Glomerular endothelial cell (primary cell): Measurements from ENCODE around the gene SLC24A3. TPM values are rescaled to one million over a fixed set of nuclear protein-coding genes. Genes with fewer than 3 reads are reported as not detected.

Experiments
- DNase-seq: peaks from one replicate; pipeline ENCODE4 v3.0.0-alpha.2; 2011; ENCODE audit warnings: low read depth, low spot score; ENCODE audit errors: extremely low read depth
- total RNA-seq: library from RNA; depleted of rRNA; stranded (reverse); fragments of >200 nt; gene quantifications from 2 replicates; pipeline ENCODE4 v1.2.3, GENCODE V29; 2015

SLC24A3 gene
- total RNA-seq, 1 donor from 2014 or later = 0.18 TPM

GRCh38 chr20:19566226-19566945 is 353.9 kb downstream of the SLC24A3 start:
- no peak for DNase-seq

GRCh38 chr20:19568128-19568527 is 355.7 kb downstream of the SLC24A3 start:
- DNase-seq = no peak

DNA sequence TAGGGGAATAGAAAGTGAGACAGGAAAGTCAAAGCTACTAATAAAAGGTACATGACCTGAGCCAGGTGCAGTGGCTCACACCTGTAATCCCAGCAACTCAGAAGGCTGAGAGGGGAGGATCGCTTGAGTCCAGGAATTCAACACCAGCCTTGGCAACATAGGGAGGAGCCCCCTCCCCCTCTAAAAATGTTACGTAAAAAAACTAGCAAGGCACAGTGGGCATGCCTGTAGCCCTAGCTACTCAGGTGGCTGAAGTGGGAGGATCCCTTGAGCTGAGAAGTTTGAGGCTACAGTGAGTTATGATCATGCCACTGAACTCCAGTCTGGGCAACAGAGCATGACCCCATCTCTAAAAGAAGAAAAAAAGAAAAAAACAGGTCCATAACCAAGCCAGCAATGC is 359.6 kb downstream of the SLC24A3 start:
- DNase-seq = no peak

DNA sequence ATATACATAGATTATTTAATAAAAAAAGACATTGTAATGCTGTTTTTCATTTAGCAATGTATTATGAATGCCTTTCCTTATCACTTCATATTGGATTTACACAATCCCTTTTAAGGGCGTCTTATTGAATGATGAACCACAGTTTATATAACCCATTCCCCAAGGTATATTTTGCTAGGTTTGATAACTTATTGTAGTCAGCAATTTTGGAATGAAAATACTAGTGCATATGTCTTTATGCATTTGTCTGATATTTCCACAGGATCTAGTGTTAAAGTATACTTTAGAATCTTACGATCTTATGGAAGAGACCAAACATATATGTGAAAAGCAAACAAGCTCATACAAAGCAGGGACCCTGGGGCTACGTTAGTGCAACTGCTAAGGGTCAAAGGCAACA is 365.2 kb downstream of the SLC24A3 start:
- no peak for DNase-seq

GRCh38 chr20:19582782-19583181 is 370.3 kb downstream of the SLC24A3 start:
- no peak for DNase-seq

- DNase-seq = no peak
Measured at GRCh38 chr20:19583532-19584175, 371.2 kb downstream of the SLC24A3 start.

DNA sequence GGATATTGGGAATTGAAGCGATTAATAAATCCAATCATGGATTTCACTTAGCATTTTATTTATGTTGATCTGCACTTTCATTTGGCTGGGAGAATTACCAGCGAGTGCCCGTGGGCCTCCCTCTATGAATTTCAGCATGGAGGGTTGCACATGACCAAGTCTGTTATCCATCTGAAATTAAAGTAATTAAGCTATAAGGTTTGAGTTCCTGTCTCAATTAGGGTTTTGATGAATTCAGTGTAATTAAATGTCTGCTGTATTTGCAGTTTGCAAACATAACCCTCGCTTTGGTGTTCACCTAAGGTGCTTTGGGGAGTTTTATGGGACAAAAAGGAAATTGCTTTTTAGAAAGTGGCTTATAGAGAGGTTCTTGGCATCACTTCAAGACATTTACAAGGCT is 375.8 kb downstream of the SLC24A3 start:
- no peak for DNase-seq

GRCh38 chr20:19588732-19589131 is 376.3 kb downstream of the SLC24A3 start:
- DNase-seq = no peak

DNA sequence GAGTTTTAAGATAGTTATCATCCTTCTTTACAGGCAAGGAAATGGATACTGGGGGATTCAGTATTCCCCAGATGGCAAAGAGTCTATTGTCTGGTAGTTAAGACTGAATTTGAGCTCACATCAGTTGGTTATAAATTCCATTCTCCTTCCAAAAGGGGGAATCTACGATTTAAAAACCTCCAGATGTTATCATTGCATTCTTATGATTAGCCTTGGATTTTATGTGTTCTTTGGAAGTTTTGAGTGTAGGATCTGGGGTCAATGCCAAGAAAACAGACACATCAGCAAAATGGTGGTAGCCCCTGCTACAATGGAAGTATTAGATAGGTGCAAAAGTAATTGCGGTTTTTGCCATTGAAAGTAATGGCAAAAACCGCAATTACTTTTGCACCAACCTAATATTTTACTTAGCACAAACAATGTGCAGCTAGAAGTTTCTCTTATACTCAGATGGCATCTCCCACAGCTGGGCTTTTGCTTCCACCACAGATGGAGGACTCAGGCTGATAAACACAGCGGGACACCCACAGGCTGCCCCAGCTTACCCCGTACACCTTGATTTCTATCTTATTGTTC is 377.4 kb downstream of the SLC24A3 start:
- no peak for DNase-seq

DNA sequence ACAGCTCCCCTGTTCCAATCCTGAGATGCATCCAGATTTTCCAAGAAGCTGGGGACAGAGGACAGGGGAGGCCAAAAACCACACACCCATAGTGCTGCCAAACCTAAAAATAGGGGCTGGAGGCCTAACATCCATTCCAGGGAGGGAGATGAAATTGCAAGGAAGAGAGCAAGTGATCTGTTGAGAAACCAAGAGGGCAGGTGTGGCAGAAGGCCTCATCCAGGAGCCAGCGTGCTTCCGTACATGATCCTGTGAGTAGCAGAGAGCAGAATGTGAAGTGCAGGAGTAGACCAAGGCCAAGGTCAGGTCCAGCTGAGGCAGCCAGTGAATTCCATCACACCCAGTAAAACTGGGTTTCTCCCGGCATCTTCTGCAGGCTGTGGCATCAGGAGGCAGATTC is 377.9 kb downstream of the SLC24A3 start:
- no peak for DNase-seq

DNA sequence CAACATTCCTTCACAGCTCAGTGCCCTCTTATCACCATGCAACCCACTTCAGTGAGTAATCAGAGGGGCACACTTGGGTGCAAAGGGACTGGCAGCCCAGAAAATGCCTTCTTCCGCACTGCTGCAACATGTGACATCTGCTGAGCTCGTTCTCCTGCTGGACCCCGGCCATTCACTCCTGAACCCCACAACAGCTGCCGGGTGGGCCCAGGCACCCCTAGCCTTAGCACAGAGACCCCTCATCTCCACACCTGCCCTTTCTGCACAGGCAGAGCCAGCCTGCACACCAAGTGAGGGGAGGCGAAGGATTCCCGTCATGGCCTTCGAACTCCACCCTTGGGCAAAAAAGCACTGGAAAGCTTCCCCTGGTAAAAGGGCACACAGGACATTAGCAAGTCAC is 381.3 kb downstream of the SLC24A3 start:
- no peak for DNase-seq

DNA sequence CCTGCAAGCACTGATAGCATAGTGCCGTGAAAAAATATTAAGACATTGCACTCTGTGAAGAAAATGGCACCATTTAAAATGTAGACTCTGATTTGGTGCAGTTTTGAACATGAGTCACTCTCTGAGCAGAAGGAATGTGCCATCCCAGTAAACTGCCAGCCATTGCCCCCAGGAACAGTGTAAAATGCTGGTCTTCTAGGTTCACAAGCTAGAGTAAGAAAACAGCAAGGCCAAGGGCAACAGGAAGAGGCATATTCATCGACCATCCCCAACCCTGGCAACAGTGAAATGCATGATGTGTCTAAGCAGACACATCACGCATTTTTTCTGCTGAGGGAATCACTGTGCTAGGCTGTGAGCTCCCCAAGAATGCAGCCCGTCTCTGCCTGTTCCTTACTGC is 382.5 kb downstream of the SLC24A3 start:
- DNase-seq = no peak

DNA sequence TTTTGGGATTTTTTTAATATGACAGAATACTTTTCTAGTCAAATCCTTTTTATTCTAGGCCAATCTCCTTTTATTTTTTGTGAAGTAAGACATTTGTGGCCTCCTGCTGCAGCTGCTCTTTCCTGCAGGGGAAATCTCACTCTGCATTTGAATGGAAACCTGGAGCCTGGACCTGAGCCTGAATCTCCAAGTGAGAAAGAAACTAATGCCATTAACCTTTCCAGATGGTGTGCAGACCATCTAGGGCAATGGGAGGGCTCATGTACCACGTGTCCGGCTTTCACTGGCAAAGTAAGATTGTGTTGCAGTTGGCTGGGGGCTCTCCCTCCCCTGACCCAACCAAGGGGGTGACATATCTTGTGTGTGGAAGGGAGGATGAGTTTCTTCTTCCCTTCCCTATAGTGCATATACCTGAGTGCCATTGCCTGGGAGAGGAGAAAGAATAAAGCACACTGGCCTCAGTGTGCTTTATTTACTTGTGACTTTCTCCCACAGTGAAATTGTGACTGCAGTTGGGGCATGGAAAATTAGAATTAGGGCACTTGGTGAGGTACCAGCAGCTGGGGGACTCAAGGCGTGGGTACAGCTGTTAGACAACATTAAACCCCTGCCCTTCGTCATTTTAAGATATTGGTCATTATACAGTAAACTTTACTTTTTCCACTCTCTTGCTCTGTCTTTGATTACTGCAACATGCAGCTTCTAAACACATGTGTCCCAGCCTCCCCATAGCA is 385.8 kb downstream of the SLC24A3 start:
- DNase-seq = no peak

- no peak for DNase-seq
Measured at GRCh38 chr20:19599200-19599599, 386.8 kb downstream of the SLC24A3 start.

DNA sequence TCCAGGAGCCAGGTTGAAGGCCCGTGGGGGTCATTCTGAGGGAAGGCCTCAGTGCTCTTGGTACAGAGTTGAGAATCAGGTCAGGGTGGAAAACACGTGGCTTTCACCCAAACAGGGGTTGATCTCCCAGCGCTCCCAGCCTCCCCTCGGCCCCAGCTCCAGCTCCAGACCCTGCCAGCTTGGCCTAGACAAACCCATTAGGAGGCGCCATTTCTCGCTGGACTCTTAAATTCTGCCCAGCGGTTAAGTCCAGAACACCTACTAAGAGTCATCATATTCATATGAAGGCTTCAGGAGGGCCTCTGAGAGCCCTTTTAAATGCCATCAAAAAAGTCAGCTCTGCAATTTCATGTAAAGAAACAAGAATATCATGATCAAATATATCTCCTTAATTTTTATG is 387.6 kb downstream of the SLC24A3 start:
- DNase-seq = no peak

GRCh38 chr20:19601126-19601810 is 388.8 kb downstream of the SLC24A3 start:
- DNase-seq = no peak

GRCh38 chr20:19602675-19603375 is 390.4 kb downstream of the SLC24A3 start:
- DNase-seq = no peak

DNA sequence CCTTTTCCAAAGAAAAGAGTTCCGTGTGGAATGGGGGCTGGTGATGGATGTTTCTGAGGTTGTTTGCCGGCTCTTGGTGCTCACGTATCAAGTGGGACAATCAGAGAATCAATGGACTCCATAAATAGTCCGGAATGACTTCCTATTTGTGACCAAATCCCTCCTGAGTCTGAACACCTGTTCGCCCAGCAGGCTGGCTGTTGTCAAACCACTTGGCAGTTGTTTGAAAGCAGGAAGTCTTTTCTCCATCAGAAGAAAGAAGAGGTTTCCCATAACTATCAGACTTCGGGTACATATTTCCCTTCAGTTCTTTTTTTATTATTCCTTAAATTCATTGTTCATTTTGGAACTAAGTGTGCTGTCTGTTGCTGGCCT is 390.9 kb downstream of the SLC24A3 start:
- no peak for DNase-seq

GRCh38 chr20:19605786-19606485 is 393.5 kb downstream of the SLC24A3 start:
- no peak for DNase-seq
